Measurements from ENCODE around the gene PRMT2. TPM values are rescaled to one million over a fixed set of nuclear protein-coding genes. Genes with fewer than 3 reads are reported as not detected.

The PRMT2 gene
- total and polyA plus RNA-seq, 2 donors (not counting 1 experiment from before 2014, with no cell fraction given): 152 to 169 TPM

- Histone ChIP-seq H2AFZ (ENCODE audit: low read length) (no peak overlapping the region), H4K20me1 (ENCODE audit: control insufficient read depth, extremely low read depth, insufficient read depth, low read length) (no peaks in the 10 kb centered on the region), H3K9me3 (ENCODE audit: control insufficient read depth, insufficient read depth, low read depth, low read length) (no peaks in the 10 kb centered on the region), H3K9ac (ENCODE audit: insufficient read depth, low read length) (no peak overlapping the region), H3K4me2 (ENCODE audit: extremely low read depth, insufficient read depth, low read length) (no peak overlapping the region), H3K27me3 (ENCODE audit: control insufficient read depth, insufficient read depth, low read length) (no peaks in the 10 kb centered on the region), H3K27ac (ENCODE audit: insufficient read depth, low read length) (no peak overlapping the region), H3K4me3 (replicated peaks in 1 of 4; ENCODE audit: control extremely low read depth in 1 of 4, insufficient read depth in 1 of 4, low read depth in 3 of 4, low read length in 4 of 4) (no peak overlapping the region), H3K36me3 (ENCODE audit: control insufficient read depth, insufficient read depth, low read length) (no peaks in the 10 kb centered on the region), H3K4me1 (ENCODE audit: control insufficient read depth, extremely low read depth, insufficient read depth, low read length) (no peaks in the 10 kb centered on the region), H3K79me2 (ENCODE audit: control insufficient read depth, insufficient read depth, low read length) (no peaks in the 10 kb centered on the region)
- TF ChIP-seq, protein P1, sequence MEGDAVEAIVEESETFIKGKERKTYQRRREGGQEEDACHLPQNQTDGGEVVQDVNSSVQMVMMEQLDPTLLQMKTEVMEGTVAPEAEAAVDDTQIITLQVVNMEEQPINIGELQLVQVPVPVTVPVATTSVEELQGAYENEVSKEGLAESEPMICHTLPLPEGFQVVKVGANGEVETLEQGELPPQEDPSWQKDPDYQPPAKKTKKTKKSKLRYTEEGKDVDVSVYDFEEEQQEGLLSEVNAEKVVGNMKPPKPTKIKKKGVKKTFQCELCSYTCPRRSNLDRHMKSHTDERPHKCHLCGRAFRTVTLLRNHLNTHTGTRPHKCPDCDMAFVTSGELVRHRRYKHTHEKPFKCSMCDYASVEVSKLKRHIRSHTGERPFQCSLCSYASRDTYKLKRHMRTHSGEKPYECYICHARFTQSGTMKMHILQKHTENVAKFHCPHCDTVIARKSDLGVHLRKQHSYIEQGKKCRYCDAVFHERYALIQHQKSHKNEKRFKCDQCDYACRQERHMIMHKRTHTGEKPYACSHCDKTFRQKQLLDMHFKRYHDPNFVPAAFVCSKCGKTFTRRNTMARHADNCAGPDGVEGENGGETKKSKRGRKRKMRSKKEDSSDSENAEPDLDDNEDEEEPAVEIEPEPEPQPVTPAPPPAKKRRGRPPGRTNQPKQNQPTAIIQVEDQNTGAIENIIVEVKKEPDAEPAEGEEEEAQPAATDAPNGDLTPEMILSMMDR (conservative IDR thresholded peaks at IDR 0.05 in 1 of 2, IDR thresholded peaks at IDR 0.05 in 1 of 2; ENCODE audit: low read depth in 1 of 2, low read length in 2 of 2): no peak
- no peak for TF ChIP-seq EZH2 (IDR thresholded peaks at IDR 0.05; ENCODE audit: low read length, missing control alignments)
- DNase-seq (ENCODE audit: low read depth in 2 of 2): peak in 1 of 2 donors; percentile 46
Observed at GRCh38 chr21:46619846-46620245, 15.6 kb upstream of the PRMT2 start.

DNA sequence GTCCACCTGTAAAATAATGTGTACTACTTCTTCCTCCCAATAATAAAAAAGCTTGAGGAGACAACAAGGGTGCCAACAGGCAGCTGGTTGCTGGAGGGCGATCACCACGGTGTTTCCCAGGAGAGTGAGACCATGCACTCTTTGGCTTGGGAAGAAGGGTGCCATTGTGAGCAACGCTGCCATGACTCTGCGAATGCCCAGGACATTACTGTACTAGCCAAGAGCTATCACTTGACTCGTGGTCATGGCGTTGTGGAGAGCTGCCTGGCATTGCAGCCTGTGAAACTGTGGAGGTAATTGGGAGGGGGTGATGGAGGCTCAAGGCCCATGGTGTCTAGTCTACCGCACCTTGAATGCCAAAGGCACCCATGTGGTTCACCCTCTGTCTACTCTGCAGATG, 14.6 kb upstream of the PRMT2 start:
- no peaks in the 10 kb centered on the region for H4K20me1 ChIP-seq (ENCODE audit: control insufficient read depth, extremely low read depth, insufficient read depth, low read length)
- H3K79me2 ChIP-seq (ENCODE audit: control insufficient read depth, insufficient read depth, low read length): no peaks in the 10 kb centered on the region
- H3K9me3 ChIP-seq (ENCODE audit: control insufficient read depth, insufficient read depth, low read depth, low read length): no peaks in the 10 kb centered on the region
- H3K4me2 ChIP-seq (ENCODE audit: extremely low read depth, insufficient read depth, low read length): no peak overlapping the region
- H3K36me3 ChIP-seq (ENCODE audit: control insufficient read depth, insufficient read depth, low read length): no peaks in the 10 kb centered on the region
- no peak overlapping the region for H2AFZ ChIP-seq (ENCODE audit: low read length)
- no peak overlapping the region for H3K4me3 ChIP-seq (replicated peaks in 1 of 4; ENCODE audit: control extremely low read depth in 1 of 4, insufficient read depth in 1 of 4, low read depth in 3 of 4, low read length in 4 of 4)
- TF ChIP-seq EZH2 (IDR thresholded peaks at IDR 0.05; ENCODE audit: low read length, missing control alignments): no peak
- TF ChIP-seq, protein P1 (conservative IDR thresholded peaks at IDR 0.05 in 1 of 2, IDR thresholded peaks at IDR 0.05 in 1 of 2; ENCODE audit: low read depth in 1 of 2, low read length in 2 of 2): no peak
- no peak overlapping the region for H3K27ac ChIP-seq (ENCODE audit: insufficient read depth, low read length)
- H3K9ac ChIP-seq (ENCODE audit: insufficient read depth, low read length): no peak overlapping the region
- DNase-seq (ENCODE audit: low read depth in 2 of 2): no peak
- H3K27me3 ChIP-seq (ENCODE audit: control insufficient read depth, insufficient read depth, low read length): no peaks in the 10 kb centered on the region
- H3K4me1 ChIP-seq (ENCODE audit: control insufficient read depth, extremely low read depth, insufficient read depth, low read length): no peaks in the 10 kb centered on the region

DNA sequence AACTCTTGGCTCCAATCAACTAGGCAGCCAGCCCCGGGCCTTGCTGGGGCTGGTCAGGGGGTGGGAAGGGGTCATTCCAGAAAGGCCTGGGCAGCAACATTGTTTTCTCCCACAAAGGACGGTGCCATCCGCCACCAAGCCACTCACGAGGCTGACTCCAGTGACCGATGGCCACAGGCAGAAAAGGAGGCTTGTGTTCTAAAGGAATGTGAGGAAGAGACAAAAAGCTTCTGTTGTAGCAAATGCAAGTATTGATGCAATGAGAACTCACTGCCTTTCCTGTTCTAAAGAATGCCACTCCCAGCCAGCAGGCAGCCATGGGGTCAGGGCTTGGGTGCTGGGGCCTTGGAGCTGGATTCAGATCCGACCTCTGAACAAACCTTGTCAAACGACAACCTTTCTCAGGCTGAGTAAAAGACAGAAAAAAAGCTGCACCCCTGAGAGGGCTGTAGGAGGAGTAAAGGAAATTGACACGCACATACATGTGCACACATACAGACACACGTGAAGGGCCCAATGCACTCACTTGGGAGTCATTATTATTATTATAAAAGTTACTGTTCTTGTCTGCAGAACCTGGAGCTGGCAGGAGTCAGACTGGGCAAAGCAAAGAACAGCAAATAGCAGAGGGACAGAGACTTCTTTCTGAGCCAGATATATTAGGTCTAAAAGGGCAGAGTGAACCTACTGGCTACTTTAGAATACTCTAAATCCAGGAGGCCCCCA, 13.9 kb upstream of the PRMT2 start:
- Histone ChIP-seq H3K4me1 (ENCODE audit: control insufficient read depth, extremely low read depth, insufficient read depth, low read length) (no peaks in the 10 kb centered on the region), H2AFZ (ENCODE audit: low read length) (no peak overlapping the region), H3K9ac (ENCODE audit: insufficient read depth, low read length) (no peak overlapping the region), H4K20me1 (ENCODE audit: control insufficient read depth, extremely low read depth, insufficient read depth, low read length) (no peaks in the 10 kb centered on the region), H3K79me2 (ENCODE audit: control insufficient read depth, insufficient read depth, low read length) (no peaks in the 10 kb centered on the region), H3K27me3 (ENCODE audit: control insufficient read depth, insufficient read depth, low read length) (no peaks in the 10 kb centered on the region), H3K4me3 (replicated peaks in 1 of 4; ENCODE audit: control extremely low read depth in 1 of 4, insufficient read depth in 1 of 4, low read depth in 3 of 4, low read length in 4 of 4) (no peak overlapping the region), H3K36me3 (ENCODE audit: control insufficient read depth, insufficient read depth, low read length) (no peaks in the 10 kb centered on the region), H3K9me3 (ENCODE audit: control insufficient read depth, insufficient read depth, low read depth, low read length) (no peaks in the 10 kb centered on the region), H3K4me2 (ENCODE audit: extremely low read depth, insufficient read depth, low read length) (no peak overlapping the region), H3K27ac (ENCODE audit: insufficient read depth, low read length) (no peak overlapping the region)
- no peak for TF ChIP-seq EZH2 (IDR thresholded peaks at IDR 0.05; ENCODE audit: low read length, missing control alignments)
- TF ChIP-seq, protein P1 (conservative IDR thresholded peaks at IDR 0.05 in 1 of 2, IDR thresholded peaks at IDR 0.05 in 1 of 2; ENCODE audit: low read depth in 1 of 2, low read length in 2 of 2): no peak
- no peak for DNase-seq (ENCODE audit: low read depth in 2 of 2)
